ENCODE measurements around the gene LACC1. TPM values are rescaled to one million over a fixed set of nuclear protein-coding genes. Genes with fewer than 3 reads are reported as not detected.

LACC1 gene
- total RNA-seq, 2 donors from 2014 or later, result 0.87 to 3.7 TPM

- H3K36me3 Mint-ChIP-seq, result no peaks in the 10 kb centered on the region
- ATAC-seq (no peak), DNase-seq (ENCODE audit: low spot score in 2 of 2) (no peak)
- no peaks in the 10 kb centered on the region for H3K9me3 Mint-ChIP-seq
- no peak overlapping the region for H3K27ac Mint-ChIP-seq
Measured at GRCh38 chr13:43920965-43921674, 41.4 kb downstream of the LACC1 start.

GRCh38 chr13:43924549-43925245 lies 45.0 kb downstream of the LACC1 start:
- no peak for DNase-seq (ENCODE audit: low spot score in 2 of 2)
- ATAC-seq, result no peak
- H3K36me3 Mint-ChIP-seq, result no peaks in the 10 kb centered on the region
- H3K9me3 Mint-ChIP-seq, result no peaks in the 10 kb centered on the region
- no peak overlapping the region for H3K27ac Mint-ChIP-seq

GRCh38 chr13:43929947-43930346 lies 50.2 kb downstream of the LACC1 start:
- ATAC-seq (no peak), DNase-seq (ENCODE audit: low spot score in 2 of 2) (no peak)
- Mint-ChIP-seq H3K27ac (no peak overlapping the region), H3K9me3 (no peaks in the 10 kb centered on the region), H3K36me3 (no peaks in the 10 kb centered on the region)

- Mint-ChIP-seq H3K36me3 (no peaks in the 10 kb centered on the region), H3K9me3 (no peaks in the 10 kb centered on the region), H3K27ac (no peak overlapping the region)
- DNase-seq (ENCODE audit: low spot score in 2 of 2) (no peak), ATAC-seq (no peak)
Measured at GRCh38 chr13:43933378-43933777, 53.7 kb downstream of the LACC1 start.

GRCh38 chr13:43934273-43934672 lies 54.6 kb downstream of the LACC1 start:
- no peak overlapping the region for H3K27ac Mint-ChIP-seq
- ATAC-seq (no peak), DNase-seq (ENCODE audit: low spot score in 2 of 2) (no peak)
- no peaks in the 10 kb centered on the region for H3K9me3 Mint-ChIP-seq
- H3K36me3 Mint-ChIP-seq, result no peaks in the 10 kb centered on the region

- Mint-ChIP-seq H3K9me3 (no peaks in the 10 kb centered on the region), H3K27ac (no peak overlapping the region), H3K36me3 (no peaks in the 10 kb centered on the region)
- no peak for ATAC-seq
- DNase-seq (ENCODE audit: low spot score in 2 of 2), result no peak
Measured at GRCh38 chr13:43935878-43936277, 56.2 kb downstream of the LACC1 start.

- no peaks in the 10 kb centered on the region for H3K9me3 Mint-ChIP-seq
- H3K36me3 Mint-ChIP-seq, result no peaks in the 10 kb centered on the region
- ATAC-seq (no peak), DNase-seq (ENCODE audit: low spot score in 2 of 2) (no peak)
- H3K27ac Mint-ChIP-seq, result no peak overlapping the region
Measured at GRCh38 chr13:43936647-43937046, 56.9 kb downstream of the LACC1 start.

GRCh38 chr13:43937839-43938238 lies 58.1 kb downstream of the LACC1 start:
- Mint-ChIP-seq H3K27ac (no peak overlapping the region), H3K36me3 (no peaks in the 10 kb centered on the region), H3K9me3 (no peaks in the 10 kb centered on the region)
- DNase-seq (ENCODE audit: low spot score in 2 of 2), result no peak
- no peak for ATAC-seq

- no peak for DNase-seq (ENCODE audit: low spot score in 2 of 2)
- no peaks in the 10 kb centered on the region for H3K36me3 Mint-ChIP-seq
- no peaks in the 10 kb centered on the region for H3K9me3 Mint-ChIP-seq
- H3K27ac Mint-ChIP-seq, result no peak overlapping the region
- ATAC-seq, result no peak
Measured at GRCh38 chr13:43938449-43938848, 58.7 kb downstream of the LACC1 start.

- no peaks in the 10 kb centered on the region for H3K9me3 Mint-ChIP-seq
- ATAC-seq (no peak), DNase-seq (ENCODE audit: low spot score in 2 of 2) (no peak)
- H3K36me3 Mint-ChIP-seq, result no peaks in the 10 kb centered on the region
- no peak overlapping the region for H3K27ac Mint-ChIP-seq
Measured at GRCh38 chr13:43939086-43939485, 59.4 kb downstream of the LACC1 start.

DNA sequence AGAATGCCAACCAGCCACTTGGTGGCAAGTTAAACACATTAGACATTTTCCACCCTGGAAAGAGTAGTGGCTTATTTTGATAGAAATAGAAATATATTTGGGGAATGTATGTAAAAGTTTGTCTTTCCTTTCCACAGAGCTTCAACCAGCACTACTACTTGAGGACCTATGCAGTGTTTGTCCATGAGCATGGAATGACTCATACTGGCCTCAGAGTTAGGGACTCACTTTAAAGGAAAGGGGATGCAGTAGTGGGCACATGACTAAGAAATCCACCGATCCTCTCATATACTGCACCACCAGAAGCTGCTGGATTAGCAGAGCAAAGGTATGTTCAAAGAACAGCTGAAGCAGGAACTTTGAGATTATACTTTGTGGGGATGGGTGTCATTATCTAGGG lies 62.6 kb downstream of the LACC1 start:
- ATAC-seq, result no peak
- Mint-ChIP-seq H3K36me3 (no peaks in the 10 kb centered on the region), H3K9me3 (no peaks in the 10 kb centered on the region)

More for the DNA sequence above, 62.6 kb downstream of the LACC1 start:
- H3K27ac Mint-ChIP-seq, result no peak overlapping the region
- no peak for DNase-seq (ENCODE audit: low spot score in 2 of 2)

Other genes with a start within 250 kb of the LACC1 start
- gene ENOX1, start 92.9 kb upstream of the LACC1 start, total RNA-seq, result 1 to 10 TPM in 1 of 2 donors, not detected in 1; 1.8 TPM
- 1 to 10 TPM in 1 of 2 donors, under 1 TPM in 1; 0.25 to 2.8 TPM for gene CCDC122, start 164 bp upstream of the LACC1 start, total RNA-seq